NCI-H2081 treated with DMSO at 0.1 percent for 48 hours (cell line): ENCODE measurements around the gene SPNS3.

Experiments
- DNase-seq: peaks from one replicate; lab custom pipeline; 2025; lab: John Stamatoyannopoulos, UW

Gene SPNS3

DNA sequence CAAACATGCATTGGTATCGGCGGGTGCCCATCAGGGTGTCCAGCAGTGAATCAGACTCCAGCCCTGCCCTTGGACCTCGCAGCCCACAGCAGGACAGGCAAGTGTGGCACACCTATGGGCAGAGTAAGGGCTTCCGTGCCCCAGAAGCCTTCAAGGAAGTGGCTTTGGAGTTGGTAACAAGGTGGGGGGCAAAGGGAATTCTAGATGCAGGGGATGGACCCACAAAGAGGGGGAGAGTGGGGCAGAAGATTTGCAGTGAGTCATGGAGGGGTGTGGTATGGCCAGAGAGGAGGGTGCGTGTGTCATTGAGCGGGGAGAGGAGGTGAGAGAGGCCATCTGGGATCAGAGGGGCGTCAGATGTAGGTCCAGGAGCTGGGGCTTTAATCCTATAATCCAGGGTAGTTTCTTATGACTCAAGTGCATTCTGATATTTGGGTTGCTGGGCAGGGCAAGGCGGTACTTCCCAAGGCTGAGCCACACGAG, 56.4 kb downstream of the SPNS3 start:
- DNase-seq = no peak

DNA sequence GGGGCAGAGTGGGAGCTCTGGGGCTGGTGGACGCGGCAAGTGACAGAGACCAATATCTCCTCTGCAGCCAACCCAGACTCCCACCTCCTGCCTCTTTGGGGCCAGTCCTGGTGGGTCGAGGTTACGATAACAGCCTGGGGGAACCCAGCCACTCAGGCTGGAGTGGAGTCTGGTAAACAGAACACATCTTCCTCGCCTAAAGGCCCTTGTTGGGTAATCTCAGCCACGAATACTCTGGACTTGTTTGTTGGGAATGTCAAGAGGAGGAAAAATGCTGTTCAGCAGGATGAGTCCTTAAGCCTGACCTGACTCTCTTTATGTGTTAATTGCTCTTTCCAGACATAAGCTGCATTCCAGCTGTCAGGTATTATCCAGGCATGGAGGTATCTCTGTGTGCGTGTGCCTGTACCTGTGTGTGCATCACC, 56.9 kb downstream of the SPNS3 start:
- DNase-seq = no peak

DNA sequence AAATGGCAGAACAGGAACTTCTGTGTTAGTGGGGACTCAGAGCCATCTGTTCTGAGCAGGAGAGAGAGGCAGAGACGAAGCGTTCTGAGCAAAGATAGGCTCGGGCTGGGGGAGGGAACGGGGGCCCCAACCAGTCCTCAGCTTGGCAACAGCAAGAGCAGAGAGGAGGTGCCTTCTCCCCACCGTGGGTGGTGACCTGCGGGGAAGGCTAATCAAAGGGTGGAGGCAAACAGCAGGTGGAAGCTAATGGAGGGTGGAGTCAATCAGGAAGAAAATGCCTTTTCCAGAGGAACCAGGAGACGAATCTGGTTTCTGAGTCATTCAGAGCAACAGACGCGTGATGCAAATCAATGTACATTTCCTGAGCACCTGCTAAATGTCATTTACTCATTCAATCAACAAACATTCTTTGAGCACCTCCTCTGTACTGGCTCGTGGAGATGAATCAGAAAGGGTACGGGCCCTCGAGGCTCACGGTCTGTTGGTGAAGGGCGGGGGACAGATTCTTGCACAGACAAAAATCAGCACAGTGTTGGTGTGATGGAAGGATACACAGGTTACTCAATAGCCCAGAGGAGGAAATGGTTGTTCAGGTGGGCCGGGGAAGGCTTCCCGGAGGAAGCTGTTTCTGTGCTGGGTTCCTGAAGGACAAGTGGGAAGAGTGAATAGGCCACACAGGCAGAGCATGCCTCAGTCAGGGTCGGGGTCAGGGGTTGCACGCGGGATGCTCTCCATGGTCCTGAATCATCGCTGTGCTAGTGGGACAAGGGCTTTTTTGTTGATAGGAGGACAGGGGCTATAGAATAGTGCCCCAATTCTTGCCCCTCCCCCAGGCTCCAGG, 59.2 kb downstream of the SPNS3 start:
- DNase-seq = no peak

DNA sequence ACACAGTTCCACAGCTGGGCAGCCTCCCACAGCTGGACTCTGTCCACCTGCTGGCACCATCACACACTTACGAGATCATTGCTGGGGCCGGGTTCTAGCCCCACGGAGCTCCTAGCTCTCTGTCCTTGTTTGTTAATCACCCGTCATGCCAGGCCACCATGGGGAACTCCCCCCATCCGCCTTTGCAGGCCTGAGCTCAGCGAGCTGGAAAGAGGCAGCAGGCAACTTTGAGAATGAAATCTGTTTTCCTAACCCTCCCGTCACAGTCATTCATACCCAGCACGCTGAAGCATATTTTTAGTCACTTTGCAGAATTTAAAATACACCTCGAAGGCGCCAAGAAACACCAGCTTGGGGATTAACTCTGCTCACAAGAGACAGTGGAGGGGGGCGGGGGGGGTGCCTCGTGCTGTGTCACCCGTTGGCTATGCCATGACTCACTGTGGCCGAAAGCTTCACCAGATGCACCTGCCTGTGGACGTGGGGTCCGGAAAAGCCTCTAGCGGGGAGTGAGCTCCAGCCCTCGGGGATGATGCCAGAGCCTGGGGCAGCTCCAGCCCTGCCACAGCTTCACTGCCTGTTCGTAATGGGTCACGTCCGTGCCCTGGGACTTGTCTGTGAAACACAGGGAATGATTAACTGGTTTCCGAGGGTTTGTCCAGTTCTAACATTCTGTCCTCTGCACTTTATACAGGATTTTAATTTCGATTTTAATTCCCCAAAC, 63.5 kb downstream of the SPNS3 start:
- no peak for DNase-seq

DNA sequence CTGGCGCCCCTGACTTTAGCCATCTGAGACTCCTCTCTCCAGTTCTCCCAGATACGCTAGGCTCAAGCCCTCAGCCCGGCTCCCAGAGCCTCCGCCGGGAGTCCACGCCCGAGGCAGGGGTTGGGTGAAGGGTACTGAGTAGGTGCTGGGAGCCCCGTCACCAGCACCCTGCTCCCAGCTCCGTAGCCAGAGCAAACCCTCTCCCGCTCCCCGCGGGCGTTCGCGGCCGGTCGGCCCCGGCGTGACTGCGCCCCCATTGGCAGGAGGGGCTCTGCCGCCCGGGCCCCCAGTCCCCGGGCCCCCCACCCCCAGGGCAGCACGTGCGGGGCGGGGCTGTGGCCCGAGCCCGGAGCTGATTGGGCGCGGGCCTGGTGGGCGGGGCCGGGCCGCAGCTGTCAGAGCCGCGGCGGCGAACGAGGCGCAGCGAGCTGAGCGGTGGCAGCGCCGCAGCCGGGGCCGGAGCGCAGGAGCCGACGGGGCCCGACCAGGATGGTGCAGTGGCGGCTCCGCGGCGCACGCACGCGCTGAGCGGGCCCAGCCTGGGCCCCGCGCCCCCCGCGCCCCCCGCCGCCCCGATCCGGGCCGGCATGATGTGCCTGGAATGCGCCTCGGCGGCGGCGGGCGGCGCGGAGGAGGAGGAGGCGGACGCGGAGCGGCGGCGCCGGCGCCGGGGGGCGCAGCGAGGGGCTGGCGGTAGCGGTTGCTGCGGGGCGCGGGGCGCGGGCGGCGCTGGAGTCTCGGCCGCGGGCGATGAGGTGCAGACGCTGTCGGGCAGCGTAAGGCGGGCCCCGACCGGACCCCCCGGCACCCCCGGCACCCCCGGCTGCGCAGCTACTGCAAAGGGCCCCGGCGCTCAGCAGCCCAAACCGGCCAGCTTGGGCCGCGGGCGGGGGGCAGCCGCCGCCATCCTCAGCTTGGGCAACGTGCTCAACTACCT, 65.0 kb downstream of the SPNS3 start, which contains the start of gene SPNS2:
Gene SPNS2, plus strand, starts transcription at position 421 of the 937 bp plus-strand sequence. Its CDS starts 167 bp downstream, at position 588.
- no peak for DNase-seq

- no peak for DNase-seq
These were observed 65.9 kb downstream of the SPNS3 start for GRCh38 chr17:4499431-4500190.

DNA sequence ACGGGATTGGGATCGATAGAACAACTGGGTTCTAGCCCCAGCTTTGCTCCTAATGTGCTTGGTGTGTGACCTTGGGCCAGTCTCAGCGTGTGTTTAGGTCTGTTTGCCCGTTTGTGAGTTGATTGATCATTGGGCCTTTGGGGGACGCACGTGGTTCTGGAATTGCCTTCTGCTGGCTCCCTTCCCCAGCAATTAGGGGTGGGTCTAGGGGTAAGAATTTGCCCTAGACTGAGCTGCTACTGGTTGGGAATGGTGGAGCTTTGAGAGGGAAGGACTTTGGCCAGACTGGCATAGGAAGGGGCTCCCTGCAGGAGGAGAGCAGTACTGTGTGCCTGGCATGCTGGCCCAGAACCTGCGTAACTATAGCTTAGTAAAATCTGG, 66.4 kb downstream of the SPNS3 start:
- DNase-seq = no peak

DNA sequence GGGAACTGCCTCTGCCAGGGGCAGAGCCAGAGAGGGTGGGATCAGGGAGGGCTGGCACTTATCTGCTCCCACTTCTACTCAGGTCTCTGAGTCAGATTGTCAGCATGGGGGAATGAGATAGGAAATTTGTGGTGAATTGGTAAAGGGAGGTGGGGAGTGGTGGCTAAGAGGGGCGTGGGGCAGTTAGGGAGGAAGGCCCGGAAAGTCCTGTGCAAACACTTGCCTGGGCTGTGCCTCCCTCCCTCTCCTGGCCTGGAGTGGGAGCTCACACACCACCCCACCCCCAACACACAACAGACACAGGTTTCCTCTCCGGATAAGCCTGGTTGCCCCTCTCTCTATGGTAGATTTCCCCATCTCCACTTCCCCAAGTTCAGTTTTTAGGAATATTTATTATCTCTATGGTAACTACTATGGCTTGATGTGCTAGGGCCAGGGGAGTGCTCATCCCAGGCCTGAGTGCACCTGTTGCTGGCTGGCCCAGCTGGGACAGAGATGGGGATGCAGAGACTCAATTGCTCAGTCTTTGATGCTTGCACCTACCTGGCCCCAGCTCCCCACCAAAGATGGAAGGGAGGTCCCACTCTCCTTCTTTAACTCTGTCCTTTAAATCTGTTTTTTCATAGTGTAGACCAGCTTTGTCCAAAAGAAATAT, 67.7 kb downstream of the SPNS3 start:
- no peak for DNase-seq

- no peak for DNase-seq
These were observed 68.9 kb downstream of the SPNS3 start for GRCh38 chr17:4502466-4503154.

DNA sequence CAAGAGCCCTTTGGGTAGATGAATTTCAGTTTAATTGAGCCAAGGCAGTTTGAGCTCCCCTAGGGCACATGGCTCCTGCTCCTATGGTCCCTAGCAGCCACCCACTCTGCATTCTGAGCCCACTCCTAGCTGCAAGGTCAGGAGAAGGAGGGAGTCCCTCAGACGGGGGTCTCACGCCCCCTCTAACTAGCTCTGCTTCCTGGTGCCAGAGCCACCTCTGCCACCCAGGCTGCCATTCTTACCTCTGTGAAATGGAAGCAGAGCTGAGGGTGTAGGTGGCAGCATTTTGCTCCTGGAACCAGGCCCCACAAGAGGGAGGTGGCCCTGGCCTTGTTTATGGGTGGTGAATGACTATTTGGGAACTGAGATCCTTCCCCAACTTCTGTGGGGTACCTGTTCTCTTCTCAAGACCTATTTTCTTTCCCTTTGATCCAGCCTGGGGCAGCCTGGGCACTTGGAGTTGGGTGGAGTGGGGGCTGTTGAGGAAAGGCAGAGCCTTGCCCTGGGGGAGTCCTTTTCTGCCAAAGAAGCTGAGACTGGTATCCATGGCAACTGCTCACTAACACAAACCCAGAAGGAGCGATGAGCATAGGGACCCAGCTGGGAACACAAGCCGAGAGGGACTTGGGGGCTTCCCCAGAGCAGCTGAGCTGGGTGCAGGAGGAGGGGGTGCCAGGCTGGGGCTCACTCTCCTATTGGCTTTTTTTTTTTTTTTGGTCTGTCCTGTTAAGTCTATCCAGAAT, 69.7 kb downstream of the SPNS3 start:
- no peak for DNase-seq

DNA sequence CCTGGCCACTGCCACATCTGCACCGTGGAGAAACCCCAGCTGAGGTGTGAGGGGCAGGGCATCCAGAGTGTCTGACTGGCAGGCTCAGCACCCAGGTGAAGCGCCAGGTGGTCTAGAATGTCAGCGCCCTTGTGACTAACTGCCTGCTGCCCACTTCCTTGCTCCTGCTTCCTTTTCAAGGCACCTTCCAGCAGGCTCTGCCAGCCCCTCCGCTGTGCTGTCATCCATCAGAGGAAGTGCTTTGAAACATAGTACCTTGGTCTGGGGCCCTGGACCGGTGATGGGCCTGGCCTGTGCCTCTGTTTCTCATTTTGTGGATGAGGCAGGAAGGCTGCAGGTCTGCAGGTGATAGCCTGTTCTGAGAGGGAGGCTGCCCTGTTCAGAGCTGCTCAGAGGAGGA, 70.4 kb downstream of the SPNS3 start:
- DNase-seq = no peak

- DNase-seq = no peak
These were observed 71.4 kb downstream of the SPNS3 start for GRCh38 chr17:4505187-4505586.

DNA sequence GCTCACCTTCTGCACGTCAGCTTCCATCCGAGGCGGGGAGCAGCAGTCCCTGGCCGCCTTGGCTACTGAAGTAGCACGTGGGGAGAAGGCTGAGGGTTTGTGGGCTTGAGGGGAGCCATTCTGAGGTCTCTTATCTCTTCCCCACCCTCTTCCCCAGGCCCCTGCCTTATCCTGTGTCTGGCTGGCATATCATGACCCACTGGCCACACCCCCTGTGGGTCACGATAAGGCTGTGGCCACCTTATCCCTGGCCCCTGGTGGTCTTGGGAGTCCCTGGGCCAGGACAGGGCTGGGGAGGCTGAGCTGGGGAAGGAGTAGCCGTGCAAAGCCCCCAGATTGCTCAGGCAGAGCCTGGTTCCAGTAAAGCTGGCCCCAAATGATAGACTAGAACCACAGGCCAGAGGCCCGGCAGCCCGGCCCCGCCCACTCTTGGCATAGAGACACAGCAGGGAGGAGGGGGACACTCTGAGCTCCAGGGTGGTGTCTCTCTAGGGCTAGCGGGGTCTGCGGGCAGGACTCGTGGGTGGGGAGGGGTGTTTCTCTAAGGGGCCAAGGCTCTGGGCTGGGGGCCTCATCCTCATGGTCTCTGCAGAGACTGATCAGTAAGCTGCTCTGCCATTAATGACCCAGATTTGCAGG, 72.6 kb downstream of the SPNS3 start:
- DNase-seq = no peak

GRCh38 chr17:4506892-4507291, 73.2 kb downstream of the SPNS3 start:
- no peak for DNase-seq

GRCh38 chr17:4507361-4508111, 73.8 kb downstream of the SPNS3 start:
- no peak for DNase-seq

DNA sequence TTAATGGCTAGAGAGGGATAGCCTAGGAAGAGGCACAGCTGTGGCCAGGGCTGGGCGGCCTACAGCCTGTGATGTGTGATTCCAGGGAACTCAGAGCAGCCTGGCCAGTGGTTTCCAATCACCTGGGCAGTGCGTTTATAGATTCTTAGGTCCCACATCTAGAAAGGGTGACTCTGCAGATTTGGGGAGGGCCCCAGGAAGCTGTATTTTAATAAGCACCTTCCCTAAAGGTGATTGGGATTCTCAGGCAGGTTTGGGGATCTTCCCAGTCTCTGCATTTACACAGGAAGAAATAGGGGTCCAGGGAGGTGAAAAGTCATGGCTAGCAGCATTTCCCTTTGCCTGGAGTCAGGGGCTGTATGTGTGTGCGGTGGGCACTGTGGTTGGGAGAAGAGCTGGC, 74.5 kb downstream of the SPNS3 start:
- no peak for DNase-seq

DNA sequence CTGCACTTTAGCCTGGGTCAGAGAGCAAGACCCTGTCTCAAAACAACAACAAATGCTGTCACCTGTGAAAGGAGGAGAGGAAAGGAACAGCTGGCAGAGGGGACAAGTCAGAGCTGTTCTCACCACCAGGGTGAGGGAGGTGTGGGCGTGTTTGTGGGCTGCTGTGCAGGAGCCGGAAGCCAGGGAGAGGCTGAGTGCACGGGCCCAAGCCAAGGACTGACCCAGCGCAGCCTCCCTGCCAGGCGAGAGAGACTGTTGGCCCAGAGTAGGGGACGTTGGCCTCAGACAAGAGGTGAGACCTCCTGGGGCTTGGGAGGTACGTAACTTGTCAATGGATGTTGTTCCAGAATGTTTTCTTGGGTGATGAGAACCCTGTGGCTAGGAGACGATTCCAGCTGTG, 75.7 kb downstream of the SPNS3 start:
- DNase-seq = no peak

DNA sequence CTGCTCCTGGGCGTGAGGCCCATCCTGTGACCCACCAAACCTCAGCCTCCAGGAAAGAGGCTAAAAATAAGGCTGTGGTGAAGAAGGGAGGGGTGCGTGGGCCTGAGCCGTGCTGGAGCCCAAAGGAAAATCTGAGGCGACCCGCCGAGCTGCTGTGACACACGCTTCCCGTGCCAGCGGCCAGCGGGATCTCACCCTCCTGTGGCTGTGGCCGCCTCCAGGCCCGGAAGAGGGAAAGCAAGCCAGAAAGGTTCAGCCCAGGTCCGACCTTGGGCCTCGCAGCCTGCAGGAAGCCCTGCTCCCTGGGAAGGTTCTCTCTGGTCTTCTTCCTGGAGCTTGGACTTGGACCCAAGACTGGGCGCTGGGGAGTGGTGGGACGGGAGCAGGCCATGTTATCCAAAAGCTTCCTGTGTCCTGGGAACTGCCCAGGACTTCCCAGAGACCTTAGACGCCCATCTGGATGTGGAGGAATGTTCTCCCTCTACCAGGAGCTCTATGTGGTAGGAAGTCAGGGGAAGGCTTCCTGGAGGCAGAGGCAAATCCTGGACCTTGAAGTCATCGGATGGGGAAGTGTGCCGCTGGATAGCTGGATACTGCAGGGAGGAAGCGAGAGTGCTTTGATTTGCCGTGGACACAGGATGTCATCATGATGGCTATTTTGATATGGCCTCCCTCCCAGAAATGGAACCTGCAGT, 76.3 kb downstream of the SPNS3 start:
- no peak for DNase-seq
